ENCODE data around the gene PIGC.

PIGC gene

DNA sequence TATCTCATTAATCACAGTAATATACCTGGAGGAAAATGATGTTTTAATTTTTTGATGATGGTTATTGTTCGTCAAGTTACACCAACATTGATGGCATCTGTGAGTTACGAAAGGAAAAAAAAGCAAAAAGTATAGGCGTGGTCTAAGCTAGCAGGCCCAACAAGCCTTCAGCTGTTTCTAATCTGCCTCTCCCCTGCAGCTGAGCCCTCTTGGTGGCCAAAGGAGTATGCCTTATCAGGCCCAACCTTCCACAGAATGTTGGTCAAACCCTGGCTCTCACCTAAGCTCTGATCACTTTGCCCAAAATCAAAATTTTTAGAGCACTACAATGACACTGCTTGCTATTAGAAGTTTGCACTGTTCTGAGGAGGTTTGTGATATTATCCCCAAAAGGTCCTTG is 18.5 kb downstream of the PIGC start:
- no peak overlapping the region for H3K4me3 ChIP-seq (ENCODE audit: low read depth, low read length)
- TF ChIP-seq, protein P1, sequence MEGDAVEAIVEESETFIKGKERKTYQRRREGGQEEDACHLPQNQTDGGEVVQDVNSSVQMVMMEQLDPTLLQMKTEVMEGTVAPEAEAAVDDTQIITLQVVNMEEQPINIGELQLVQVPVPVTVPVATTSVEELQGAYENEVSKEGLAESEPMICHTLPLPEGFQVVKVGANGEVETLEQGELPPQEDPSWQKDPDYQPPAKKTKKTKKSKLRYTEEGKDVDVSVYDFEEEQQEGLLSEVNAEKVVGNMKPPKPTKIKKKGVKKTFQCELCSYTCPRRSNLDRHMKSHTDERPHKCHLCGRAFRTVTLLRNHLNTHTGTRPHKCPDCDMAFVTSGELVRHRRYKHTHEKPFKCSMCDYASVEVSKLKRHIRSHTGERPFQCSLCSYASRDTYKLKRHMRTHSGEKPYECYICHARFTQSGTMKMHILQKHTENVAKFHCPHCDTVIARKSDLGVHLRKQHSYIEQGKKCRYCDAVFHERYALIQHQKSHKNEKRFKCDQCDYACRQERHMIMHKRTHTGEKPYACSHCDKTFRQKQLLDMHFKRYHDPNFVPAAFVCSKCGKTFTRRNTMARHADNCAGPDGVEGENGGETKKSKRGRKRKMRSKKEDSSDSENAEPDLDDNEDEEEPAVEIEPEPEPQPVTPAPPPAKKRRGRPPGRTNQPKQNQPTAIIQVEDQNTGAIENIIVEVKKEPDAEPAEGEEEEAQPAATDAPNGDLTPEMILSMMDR (IDR thresholded peaks at IDR 0.05; ENCODE audit: low read depth, low read length, missing control alignments): no peak
- DNase-seq (ENCODE audit: low read depth): no peak

DNA sequence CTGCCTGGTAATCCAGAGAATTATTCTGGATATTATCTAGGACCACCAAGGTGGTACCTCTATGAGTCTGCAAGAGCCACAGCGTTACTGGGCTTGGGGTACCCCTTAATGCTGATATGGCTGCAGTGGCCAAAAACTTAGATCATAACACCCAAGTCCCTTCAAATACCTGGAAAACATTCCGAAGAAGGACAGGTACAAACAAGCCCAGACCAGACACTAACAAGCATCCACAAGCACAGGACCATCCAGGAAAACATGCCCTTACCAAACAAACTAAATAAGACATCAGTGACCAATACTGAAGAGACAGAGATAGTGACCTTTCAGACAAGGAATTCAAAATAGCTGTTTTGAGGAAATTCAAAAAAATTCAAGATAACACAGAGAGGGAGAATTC is 20.5 kb downstream of the PIGC start:
- no peak for DNase-seq (ENCODE audit: low read depth)
- no peak overlapping the region for H3K4me3 ChIP-seq (ENCODE audit: low read depth, low read length)
- TF ChIP-seq, protein P1 (IDR thresholded peaks at IDR 0.05; ENCODE audit: low read depth, low read length, missing control alignments): no peak

DNA sequence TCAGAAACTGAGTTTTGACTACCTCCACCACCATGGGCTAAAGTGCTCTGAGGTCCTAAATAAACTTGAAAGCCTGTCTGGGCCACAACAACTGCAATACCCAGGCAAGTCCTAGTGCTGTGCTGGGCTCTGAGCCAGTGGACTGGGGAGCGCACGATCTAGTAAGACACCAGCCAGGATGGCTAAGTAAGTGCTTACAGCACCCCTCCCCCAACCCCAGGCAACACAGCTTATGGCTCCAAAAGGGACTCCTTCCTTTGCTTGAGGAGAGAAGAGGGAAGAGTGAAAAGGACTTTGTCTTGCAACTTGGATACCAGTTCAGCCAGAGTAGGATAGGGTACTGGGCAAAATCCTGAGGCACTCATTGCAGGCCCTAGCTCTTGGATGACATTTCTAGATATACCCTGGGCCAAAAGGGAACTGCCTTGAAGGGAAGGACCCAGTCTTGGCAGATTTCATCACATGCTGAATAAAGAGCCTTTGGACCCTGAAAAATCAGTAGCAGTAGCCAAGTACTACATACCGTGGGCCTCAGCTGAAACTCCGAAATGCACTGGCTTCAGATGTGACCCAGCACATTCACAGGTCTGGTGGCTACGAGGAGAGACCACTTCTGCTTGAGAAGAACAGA is 21.8 kb downstream of the PIGC start:
- TF ChIP-seq, protein P1 (IDR thresholded peaks at IDR 0.05; ENCODE audit: low read depth, low read length, missing control alignments): no peak
- no peak for DNase-seq (ENCODE audit: low read depth)
- H3K4me3 ChIP-seq (ENCODE audit: low read depth, low read length): no peak overlapping the region

DNA sequence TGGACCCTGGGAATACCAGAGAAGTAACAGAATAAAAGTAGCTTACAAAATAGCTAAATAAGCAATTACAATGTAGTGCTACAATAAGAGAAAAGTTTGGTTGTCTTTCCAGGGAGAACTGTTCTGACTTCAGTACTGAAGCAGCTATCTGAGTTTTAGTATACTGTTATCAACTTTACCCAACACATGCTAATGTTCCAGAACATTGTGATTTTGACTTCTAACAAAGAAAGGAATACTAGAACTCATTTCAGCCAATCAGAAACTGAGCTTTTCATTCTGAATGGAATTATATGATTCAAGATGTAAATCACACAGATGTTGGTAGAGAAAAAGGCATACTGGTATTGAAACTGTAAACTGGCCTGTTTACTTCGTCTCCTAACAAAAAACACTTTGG is 23.5 kb downstream of the PIGC start, which contains the start of gene C1orf105:
C1orf105 (plus strand) TSS at position 301 of the 400 bp plus-strand sequence. CDS start 201 bp downstream, outside the sequence.
- no peak for DNase-seq (ENCODE audit: low read depth)
- TF ChIP-seq, protein P1 (IDR thresholded peaks at IDR 0.05; ENCODE audit: low read depth, low read length, missing control alignments): no peak

DNA sequence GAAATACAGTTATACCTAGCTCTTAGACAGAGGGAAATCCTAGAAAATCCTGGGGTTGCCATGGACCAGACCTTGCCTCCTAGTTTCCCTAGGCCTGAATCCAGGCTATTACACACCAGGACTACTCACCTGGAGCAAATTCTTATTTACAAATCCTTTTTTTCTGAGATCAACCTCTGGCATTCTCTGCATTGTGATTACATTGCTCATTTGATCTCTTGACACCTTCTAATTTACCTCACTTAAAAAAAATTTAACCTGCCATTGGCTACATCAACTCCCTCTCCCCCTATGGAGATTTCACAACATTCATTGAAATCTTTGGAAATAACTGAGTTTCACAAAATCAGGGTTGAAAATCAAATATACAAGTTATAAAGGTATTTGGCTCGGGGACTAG is 26.3 kb downstream of the PIGC start:
- DNase-seq (ENCODE audit: low read depth): no peak
- TF ChIP-seq, protein P1 (IDR thresholded peaks at IDR 0.05; ENCODE audit: low read depth, low read length, missing control alignments): no peak
- H3K4me3 ChIP-seq (ENCODE audit: low read depth, low read length): no peak overlapping the region

More for the DNA sequence above, 23.5 kb downstream of the PIGC start, which contains the start of gene C1orf105:
- H3K4me3 ChIP-seq (ENCODE audit: low read depth, low read length): no peak within 1 kb of the TSS

DNA sequence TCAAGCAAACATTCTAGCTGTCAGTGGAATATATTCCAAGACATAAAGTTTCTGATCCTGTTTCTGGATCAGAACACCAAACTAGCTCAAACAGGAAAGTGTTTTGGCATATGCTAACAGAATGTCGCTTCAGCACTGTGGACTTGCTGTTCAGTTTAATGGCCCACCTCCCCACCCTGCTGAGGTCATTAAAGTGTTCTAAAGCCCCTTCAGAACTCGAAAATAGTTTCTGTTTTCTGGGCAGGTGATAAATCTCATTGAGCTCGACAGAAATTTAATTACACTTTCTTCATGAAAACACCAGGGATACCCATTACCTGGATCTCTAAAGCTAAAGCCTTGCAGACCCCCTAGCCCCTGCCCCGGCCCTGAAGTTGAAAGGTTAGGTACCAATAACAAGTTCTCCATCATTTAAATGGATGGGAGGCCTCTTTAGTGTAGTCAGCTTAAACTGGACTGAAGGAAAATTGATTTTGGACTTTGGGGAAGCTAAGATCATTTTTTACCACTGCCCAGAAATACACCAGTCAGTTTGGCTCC is 27.3 kb downstream of the PIGC start:
- DNase-seq (ENCODE audit: low read depth): no peak
- no peak overlapping the region for H3K4me3 ChIP-seq (ENCODE audit: low read depth, low read length)
- TF ChIP-seq, protein P1 (IDR thresholded peaks at IDR 0.05; ENCODE audit: low read depth, low read length, missing control alignments): no peak

DNA sequence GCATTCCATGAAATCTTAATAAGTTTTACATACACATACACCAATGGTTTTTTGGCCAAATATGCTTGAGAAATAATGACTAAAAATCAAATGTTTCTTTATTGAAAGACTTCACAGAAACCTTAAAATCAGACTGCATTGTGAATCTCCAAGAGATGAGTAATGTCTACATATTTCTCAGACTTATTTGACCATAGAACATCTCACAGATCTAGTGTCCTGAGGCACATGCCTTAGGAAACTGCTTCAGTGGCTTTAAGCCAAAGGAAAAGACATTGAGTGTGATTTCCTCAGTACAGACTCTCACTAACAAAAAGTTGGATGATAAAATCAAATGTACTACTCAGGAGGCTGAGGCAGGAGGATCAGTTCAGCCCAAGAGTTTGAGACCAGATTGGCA is 29.5 kb downstream of the PIGC start:
- TF ChIP-seq, protein P1 (IDR thresholded peaks at IDR 0.05; ENCODE audit: low read depth, low read length, missing control alignments): no peak
- no peak overlapping the region for H3K4me3 ChIP-seq (ENCODE audit: low read depth, low read length)

More for the DNA sequence above, 29.5 kb downstream of the PIGC start:
- DNase-seq (ENCODE audit: low read depth): no peak

Data from GM12864 (cell line).